GM19463 (cell line): Measurements from ENCODE around the gene RET.
A peak's percentile ranks its signal among the peaks of the same experiment; 100 is the strongest.

Source experiments
- ATAC-seq: cut with Tn5 transposase; IDR thresholded peaks from one replicate; pipeline ENCODE4 v1.9.1; 2021; ENCODE audit warnings: mild to moderate bottlenecking, moderate library complexity; ENCODE audit not compliant: unreplicated experiment

The RET gene

GRCh38 chr10:43160046-43160920, 83.4 kb downstream of the RET start:
- peak; percentile 58 for ATAC-seq

- peak; percentile 86 for ATAC-seq
Measured at GRCh38 chr10:43160921-43161255, 84.0 kb downstream of the RET start.

- no peak for ATAC-seq
Measured at GRCh38 chr10:43162604-43163003, 85.7 kb downstream of the RET start.

GRCh38 chr10:43166207-43166879, 89.5 kb downstream of the RET start:
- peak; percentile 38 for ATAC-seq

GRCh38 chr10:43166880-43167497, 90.1 kb downstream of the RET start:
- ATAC-seq: peak; percentile 91

GRCh38 chr10:43167498-43167889, 90.6 kb downstream of the RET start:
- ATAC-seq: no peak

- ATAC-seq: no peak
Measured at GRCh38 chr10:43170491-43170890, 93.6 kb downstream of the RET start.

- peak; percentile 51 for ATAC-seq
Measured at GRCh38 chr10:43172645-43173044, 95.8 kb downstream of the RET start.

- ATAC-seq: no peak
Measured at GRCh38 chr10:43173120-43173519, 96.3 kb downstream of the RET start.

- no peak for ATAC-seq
Measured at GRCh38 chr10:43174969-43175368, 98.1 kb downstream of the RET start.

- no peak for ATAC-seq
Measured at GRCh38 chr10:43176271-43176670, 99.4 kb downstream of the RET start.

GRCh38 chr10:43177595-43177994, 100.7 kb downstream of the RET start:
- no peak for ATAC-seq
